ENCODE results near the gene C2CD4C.
"Not testable (repeated sequence)": the region's sequence is repeated elsewhere in the genome, so short reads cannot be mapped to it uniquely, and the experiment has no call there.

The C2CD4C gene

DNA sequence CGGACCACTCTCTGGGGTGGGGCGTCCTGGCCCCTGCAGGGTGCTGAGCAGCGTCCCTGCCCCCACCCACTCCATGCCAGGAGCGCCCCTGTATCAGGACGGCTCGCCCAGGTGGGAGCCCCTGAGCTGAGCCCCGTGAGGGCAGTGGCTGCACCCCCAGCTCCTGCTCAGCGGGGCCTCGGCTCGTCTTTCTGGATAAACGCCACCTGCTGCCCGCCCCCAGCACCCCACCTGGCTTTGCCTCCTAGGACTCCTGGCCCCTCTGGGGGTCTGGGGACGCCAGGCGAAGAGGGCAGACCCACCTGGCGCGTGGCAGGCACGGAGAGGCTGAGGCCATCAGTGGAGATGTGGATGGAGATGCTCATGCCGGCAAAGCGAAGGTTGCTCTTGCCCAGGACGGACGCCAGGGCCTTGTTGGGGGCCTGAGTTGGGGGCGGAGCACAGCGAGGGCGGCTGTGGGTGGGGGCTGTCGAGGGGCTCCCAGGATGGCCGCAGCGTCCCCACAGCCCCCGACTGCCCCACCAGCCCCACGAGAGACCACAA is 29.5 kb upstream of the C2CD4C start:
- DNase-seq = no peak

DNA sequence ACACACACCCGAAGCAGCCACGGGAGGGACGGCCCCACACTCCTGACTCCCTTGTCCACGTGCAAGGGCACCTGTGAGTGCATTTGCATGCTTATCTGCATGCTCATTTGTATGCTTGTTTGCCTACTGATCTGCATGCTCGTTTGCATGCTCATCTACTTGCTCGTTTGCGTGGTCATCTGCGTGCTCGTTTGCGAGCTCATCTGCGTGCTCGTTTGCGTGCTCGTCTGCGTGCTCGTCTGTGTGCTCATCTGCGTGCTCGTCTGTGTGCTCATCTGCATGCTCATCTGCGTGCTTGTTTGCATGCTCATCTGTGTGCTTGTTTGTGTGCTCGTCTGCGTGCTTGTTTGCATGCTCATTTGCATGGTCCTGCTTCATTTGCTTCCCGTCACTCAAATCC is 28.1 kb upstream of the C2CD4C start:
- DNase-seq = no peak

DNA sequence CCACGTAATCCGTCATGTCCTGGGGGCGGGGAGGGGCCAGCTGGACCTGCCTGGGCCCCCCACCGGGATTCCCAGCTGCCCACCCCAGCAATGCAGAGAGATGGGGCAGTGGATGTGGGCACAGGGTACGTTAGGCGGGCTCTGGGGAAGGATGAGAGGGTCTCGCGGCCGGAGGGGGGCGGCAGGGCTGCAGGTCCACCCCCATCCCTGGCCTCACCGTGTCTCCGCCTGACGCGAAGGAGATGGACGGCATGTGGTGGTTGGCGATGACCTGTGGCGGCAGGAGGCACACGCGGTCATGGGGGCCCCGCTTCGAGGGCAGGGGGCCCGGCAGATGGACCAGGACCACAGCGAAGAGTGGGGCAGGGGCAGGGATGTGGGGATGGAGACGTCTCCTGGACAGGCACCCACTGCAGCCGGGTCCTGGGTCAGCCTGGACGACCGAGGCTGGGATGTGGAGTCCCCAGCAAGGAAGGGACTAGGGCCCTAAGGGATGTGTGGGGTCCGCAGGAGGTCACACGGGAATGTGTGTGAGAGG is 27.5 kb upstream of the C2CD4C start:
- no peak for DNase-seq

DNA sequence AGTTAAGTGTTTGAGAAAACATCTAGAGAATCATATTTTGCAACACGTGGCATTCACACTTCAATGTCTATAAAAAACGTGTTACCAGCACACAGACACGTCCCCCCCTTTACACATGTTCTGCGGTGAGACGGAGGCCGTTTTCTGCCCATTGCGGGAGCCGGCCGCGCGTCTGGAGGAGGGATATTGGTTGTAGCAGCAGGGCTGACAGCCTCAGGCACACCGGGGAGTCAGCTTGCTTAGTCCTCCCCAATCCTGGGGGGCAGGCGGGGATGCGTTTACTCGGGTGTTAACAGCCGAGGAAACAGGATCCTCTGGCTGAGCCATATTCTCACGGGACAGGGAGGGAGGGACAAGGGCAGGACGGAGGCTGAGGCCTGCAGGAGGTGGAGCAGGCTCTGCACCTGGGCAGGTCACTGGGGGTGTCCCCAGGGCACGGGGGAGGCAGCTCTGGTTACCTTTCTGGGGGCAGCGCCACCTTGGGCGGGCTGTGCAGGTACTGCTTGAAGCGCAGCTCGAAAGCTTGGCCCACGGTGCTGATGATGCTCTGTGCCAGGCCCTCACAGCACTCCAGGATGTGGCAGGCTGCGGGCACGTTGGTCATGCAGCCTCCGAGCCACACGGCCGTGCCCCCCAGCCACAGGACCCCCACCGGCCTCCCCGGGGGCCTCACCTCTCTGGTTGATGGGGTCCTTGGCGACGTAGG is 26.9 kb upstream of the C2CD4C start:
- no peak for DNase-seq

DNA sequence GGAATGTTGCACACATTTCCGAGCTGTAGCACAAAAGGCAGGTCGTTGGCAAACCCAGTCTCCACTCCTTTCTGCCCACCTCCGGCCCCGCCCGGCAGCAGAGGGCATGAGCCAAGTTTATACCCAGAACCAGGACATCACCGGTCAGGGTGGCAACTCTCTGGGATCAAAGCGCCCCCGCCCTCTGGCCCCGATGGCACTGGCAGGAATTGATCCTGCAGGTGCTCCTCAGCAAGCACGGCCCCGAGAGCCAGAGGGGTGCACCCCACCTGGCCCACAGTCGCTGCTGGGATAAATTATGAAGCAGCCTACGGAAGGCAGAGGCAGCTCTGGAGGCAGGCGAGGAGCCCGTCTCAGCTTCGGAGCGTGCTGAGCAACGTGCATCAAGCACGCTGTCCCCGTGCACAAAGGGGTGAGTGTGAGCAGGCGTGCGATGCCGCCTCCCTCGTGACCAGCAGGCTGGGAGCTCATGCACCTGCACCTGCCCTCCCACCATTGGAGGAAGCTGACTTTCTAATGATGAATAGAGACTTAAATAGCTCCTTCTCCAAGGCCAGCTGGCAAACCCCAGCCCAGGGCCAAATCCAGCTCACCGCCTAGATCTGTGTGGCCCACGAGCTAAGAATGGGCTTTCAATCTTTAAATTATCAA is 26.2 kb upstream of the C2CD4C start:
- DNase-seq = no peak

DNA sequence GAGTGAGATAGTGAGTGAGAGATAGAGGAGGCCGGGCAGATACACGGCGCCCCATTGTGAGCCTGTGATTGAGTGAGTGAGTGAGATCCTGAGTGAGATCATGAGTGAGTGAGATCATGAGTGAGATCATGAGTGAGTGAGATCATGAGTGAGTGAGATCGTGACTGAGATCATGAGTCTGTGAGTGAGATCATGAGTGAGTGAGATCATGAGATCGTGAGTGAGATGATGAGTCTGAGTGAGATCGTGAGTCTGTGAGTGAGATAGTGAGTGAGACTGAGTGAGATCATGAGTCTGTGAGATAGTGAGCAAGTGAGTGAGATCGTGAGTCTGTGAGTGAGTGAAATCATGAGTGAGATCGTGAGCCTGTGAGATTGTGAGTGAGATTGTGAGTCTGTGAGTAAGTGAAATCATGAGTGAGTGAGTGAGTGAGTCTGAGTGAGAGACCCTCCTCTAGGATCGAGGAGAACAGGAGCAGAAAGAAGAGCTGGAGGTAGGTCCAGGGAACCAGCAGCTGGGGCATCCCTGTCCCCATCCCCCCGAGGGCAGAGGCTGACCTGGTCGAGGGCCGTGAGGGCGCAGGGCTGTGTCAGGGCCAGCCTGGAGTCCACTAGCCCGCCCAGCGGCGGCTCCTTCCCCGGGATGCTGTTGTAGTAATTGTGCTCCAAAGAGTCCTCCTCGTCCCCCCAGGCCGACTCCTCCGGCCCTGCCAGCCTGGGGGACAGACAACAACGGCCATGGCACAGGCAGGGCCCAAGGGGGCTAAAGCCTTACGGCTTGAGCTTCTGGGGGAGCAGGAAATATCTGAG is 25.4 kb upstream of the C2CD4C start:
- no peak for DNase-seq

DNA sequence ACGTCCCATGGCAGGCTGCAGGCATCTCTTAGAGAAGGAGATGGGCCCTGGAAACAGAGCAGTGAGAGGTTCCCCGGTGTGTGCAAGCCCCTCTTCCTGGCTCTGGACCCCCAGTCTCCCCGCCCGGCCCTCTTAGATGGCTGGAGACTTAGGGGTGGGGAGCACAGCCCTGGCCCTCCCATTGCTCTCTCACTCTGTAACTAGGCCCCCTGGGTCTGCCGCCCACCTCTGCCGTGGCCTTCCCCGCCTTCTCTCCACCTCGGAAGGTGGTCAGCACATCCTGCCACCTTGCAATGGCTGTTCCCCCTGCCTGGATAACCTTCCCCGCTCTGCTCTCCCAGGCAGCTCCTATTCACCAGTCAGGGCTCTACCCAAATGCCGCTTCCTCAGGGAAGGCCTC is 21.8 kb upstream of the C2CD4C start:
- DNase-seq = no peak

DNA sequence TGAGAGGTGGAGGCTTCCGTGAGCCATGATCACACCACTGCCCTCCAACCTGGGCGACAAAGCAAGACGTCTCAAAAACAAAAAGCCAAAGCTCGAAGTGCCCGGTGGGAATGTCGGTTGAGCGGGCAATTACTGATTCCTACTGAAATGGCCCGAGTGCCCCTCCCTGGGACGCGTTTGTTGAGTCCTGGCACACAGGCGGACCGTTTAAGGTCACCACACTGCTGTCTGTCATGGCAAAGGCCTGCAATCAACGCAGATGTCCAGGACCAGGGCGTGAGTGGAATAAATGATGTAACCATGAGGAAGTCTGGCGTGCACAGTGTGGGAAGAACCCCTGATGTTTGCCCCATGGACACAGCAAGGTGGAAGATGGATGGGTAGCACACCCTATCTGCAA is 19.2 kb upstream of the C2CD4C start:
- DNase-seq = no peak

DNA sequence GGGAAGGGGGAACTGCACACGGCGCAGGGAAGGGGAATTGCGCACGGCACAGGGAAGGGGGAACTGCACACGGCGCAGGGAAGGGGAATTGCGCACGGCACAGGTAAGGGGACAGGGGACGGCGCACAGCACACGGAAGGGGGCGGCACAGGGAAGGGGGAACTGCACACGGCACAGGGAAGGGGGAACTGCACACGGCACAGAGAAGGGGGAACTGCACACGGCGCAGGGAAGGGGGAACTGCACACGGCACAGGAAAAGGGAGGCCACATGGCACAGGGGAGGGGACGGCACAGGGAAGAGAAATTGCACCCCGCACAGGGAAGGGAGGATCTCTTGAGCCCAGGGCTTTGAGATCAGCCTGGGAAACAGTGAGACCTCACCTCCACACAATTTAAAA is 18.7 kb upstream of the C2CD4C start:
- not testable (repeated sequence) for DNase-seq

DNA sequence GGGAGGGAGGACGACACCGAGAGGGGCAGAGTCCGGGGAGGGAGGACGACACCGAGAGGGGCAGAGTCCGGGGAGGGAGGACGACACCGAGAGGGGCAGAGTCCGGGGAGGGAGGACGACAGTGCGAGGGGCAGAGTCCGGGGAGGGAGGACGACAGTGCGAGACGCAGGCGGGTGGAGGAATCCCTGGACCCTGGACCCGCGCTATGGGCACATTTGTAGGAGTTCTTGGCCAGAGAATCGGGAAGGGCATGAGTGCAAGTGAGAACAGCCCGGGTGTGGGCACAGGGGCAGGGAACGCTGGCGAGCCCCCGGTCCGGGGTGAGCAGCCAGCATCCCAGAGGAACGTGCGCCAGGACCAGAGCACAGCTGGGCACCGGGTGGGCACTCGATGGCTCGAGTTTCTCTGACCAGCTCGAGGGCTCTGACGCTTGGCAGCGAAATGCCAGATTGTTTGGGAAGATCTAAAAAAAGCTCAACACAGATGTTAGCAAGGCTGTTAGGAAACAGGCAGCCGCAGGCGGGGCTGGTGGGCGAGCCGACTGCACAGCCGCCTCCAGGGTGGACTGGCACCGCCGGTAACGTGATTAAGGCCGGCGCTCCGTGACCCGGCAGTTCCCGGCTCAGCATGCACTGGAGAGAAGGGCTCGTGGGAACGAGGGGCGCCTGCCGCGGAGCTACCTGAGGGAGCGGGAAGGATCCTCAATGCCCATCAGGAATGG is 17.9 kb upstream of the C2CD4C start:
- DNase-seq = peak; percentile 63

DNA sequence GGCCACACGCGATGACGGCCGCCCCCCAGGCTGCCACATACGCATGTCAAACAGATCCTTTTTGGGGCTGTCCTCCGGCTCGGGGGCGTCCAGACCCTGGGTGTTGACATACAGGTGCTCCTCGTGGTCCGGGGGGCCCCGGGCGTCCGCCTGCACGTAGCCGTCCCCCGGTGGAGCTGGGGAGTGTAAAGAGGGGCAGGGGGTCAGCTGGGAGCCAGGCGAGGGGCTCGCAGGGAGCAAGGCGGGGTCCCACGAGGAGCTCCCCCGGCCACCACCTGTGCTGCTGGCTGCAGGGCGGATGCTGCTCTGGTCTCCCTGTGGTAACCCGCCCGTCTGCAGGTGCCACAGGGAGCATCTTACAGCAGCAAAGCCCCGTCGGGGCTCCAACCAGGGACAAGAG is 16.1 kb upstream of the C2CD4C start:
- DNase-seq = no peak

DNA sequence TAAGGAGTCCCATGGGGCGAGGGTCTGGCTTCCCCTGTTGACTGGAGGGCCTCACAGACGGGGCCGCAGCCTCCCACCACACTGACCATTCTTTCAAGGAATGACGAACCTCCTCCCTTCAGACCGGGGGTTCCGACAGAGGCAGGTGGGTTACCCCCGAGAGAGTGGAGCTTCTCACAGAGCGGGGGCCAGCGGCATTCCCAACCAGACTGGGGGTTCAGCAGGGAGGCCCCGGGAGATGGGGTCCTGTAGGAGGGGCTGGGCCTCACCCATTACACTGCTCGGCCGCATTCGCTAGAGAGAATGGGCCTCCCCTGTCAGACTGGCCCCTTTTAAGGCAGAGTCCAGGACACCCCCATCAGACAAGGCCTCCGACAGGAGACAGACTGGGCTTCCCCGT is 15.6 kb upstream of the C2CD4C start:
- DNase-seq = no peak

DNA sequence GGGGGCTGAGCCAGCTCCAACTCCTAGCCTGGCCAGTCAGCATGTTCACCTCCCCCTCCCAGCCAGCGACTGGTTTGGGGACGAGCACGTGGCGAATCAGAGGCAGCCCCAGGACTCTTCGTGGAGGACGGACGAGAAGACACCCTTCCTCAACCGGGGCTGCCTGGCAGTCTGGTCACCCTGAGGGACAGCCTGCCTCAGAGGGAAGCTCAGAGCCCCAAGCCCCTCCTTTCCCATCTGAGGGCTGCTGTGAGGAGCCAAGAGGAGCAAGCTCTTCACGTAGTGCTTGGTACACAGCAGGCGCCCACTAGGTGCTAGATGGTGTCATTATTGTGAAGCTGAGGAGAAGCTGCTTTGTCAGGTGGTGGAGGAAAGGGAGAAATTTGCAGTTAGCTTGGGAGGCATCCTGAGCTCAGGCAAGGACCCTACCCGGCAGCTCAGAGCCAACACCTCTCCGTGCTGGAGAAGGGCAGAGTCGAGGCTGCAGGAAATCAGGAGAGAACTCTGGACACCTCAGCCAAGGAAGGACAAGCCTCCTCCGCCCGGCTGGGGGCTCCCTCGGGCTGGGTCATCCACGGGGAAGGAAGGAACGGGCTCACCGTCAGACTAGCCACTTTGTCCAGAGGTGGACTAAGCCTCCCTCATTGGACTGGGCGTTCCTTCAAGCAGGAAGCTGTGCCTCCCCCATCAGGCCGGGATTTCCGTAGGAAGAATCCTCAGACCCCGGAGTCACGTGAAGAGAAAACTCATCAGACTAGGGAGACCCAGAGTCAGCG is 14.9 kb upstream of the C2CD4C start:
- DNase-seq = no peak

DNA sequence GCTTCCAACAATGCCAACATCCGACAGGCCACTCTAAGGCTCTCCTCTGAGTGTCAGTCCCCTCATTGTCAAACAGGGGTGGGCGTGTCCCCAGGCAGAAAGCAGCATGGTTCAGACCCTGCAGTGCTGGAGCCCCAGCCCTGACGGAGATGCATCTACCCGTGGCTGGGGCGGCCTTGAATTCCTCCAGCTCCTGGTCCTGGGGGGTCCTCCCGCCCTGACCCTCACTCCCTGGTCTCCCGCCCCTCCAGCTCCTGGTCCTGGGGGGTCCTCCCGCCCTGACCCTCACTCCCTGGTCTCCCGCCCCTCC is 13.9 kb upstream of the C2CD4C start:
- not testable (repeated sequence) for DNase-seq

DNA sequence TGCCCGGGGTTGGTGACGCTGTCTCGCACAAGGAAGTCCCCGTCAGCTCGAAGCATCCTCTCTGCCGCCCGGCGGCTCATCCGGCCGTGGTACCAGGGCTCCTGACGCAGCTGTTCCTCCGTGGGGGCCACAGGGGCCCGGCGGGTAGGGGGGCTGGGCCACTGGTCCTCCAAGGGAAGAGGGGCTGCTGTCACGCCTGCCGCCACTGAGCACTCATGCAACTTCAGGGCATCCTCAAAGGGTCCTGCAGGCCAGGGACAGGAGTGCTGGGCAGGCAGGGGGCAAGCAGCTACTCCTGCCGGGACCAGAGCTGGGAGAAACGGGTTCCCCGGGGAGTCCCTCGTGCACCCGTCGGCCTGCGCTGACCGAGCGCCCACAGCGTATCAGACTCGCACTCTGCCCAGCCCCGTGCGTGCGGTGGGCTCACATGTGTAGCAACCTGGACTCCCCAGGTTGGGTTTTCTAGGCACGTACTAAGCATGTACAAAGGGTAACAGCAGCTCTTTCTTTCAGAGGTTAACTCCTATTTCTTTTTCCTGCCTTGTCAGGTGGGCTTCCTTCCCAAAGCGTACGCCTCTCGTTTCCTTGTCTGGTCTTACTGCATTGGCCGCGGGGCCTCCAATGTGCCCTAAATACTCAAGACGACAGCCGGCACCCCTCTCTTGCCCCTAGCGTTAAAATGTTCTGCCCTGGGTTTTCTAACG is 13.4 kb upstream of the C2CD4C start:
- no peak for DNase-seq

DNA sequence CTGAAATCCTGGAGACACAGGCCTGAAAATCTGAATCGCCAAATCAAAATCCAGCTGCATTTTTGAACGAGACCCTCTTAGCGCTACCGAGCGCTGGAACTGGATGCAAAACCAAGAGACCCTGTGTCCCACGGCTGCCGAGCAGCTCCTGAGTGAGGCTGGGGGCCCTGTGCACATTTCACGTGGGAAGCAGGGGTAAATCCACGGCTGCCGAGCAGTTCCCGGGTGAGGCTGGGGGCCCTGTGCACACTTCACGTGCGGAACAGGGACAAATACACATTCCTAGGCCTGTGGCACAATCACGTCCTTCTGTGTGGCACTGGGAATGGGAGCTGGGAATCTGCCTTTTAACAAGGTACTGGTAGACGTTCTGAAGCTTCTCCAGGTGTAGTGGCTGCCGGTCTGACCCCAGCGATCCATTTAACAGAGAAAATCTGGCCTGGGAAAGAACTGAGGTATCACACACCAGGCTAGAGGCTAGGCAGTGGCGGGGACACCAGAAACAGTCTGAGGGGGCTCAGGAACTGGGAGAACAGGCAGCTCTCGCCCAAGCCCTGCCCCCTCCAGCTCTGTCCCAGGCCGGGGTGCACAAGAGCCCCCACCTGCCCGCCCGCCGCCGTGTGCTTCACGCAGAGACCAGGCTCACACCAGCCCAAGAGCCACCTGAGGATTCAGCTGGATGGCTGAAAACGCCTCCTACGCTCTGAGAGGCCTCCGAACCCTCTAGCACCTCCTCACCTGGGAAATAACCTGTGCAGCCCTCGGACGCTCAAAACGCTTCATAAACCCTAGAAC is 11.0 kb upstream of the C2CD4C start:
- DNase-seq = no peak

DNA sequence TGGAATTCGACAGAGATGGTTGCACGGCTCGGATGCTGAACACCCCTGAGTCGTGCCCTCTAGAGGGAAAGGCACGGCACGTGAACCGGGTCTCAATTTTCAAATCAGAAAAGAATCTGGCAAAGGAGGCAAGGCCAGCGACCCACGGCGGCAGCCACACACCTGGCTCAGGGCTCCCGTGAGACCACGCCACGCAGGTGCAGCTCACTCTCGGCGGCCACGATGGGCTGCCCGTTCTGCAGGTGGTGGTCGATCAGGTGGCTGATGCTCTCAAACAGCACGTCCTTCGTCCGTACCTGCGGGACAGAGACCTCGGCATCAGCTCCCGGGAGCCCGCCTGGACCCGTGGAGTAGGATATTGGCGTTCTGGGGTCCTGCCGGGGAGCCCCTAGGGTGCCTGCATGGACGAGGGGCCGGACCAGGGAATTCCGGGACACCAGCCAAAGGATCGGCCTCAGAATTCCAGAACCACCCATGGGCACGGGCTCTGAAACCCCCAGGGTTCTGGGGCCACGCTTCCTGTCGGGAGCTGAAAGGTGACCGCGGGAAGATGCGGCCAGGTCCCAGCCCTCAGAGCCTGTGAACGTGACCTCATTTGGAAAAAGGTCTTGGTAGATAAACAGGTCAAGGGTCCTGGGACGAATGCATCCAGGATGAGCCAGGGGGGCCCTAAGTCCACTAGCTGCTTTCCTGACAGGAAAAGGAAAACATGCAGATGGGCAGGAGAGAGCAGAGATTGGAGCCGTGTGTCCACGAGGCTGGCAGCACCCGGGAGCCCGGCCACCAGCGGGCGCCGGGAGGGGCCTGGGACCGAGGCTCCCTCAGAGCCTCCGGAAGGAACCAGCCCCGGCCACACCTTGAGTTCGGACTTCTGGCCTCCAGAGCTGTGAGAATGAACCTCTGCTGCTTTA is 10.1 kb upstream of the C2CD4C start:
- DNase-seq = no peak

DNA sequence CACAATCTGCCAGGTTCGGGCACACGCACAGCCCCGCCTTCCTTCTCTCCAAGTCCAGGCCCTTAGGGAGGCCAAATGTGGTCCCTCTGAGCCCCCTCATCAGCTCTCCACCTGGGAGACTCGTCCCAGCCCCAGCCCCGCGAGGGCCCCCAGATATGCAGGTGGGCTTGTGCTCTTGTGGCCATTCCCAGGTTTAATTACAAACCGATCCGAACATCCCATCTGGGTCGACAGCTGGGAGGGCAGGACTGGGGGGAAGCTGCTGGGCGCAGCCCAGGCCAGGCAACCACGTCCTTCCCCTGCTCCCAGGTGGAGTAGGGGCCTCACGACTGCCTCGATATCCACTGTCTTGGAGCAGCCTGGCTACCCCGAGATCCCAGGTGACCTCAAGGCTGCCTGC is 7.5 kb upstream of the C2CD4C start:
- no peak for DNase-seq

DNA sequence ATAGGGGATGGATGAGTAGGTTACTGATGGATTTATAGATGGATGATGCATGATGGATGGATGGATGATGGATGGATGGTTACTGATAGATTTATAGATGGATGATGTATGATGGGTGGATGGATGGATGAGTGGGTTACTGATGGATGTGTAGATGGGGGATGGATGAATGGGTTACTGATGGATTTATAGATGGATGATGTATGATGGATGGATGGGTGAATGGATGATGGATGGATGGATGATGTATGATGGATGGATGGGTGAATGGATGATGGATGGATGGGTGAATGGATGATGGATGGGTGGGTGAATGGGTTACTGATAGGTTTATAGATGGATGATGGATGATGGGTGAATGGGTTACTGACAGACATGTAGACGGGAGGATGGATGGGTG is 6.3 kb upstream of the C2CD4C start:
- DNase-seq = no peak

Measured in right forelimb (tissue), 1 donor.